PC-9 (cell line): Measurements from ENCODE around the gene METAP2.

Experiments used
- EZH2 ChIP-seq: fragments of 200-600 bp; sonication (generic); IDR thresholded peaks from 2 replicates; pipeline ENCODE4 v1.8.0; 2017; ENCODE audit warnings: antibody characterized with exemption, low read depth
- TF ChIP-seq, protein P1 (sequence below): fragments of 200-600 bp; sonication (generic); conservative IDR thresholded peaks from 2 replicates; pipeline ENCODE4 v1.6.1; 2017; ENCODE audit warnings: mixed run types, antibody characterized with exemption, mild to moderate bottlenecking, moderate library complexity

DNA sequence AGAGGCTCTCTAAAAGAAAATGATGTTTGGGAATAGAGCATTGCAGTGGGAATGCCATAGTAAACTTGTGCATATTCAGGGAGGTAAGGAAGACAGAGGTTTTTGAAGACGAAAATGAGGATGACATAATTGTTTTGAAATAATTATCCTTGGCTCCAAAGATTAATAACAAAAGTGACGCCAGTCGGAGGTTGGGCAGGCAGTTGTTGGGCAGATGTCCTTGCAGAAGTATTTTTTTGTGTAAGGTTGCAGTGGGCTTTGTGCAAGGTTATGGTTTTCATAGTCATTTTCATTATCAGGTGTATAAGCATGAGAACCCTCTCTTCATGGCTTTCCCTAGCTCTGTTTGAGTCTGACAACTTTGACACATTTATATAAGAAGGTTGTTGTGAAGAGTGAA is 35.3 kb downstream of the METAP2 start:
- no peak for TF ChIP-seq EZH2
- TF ChIP-seq, protein P1, sequence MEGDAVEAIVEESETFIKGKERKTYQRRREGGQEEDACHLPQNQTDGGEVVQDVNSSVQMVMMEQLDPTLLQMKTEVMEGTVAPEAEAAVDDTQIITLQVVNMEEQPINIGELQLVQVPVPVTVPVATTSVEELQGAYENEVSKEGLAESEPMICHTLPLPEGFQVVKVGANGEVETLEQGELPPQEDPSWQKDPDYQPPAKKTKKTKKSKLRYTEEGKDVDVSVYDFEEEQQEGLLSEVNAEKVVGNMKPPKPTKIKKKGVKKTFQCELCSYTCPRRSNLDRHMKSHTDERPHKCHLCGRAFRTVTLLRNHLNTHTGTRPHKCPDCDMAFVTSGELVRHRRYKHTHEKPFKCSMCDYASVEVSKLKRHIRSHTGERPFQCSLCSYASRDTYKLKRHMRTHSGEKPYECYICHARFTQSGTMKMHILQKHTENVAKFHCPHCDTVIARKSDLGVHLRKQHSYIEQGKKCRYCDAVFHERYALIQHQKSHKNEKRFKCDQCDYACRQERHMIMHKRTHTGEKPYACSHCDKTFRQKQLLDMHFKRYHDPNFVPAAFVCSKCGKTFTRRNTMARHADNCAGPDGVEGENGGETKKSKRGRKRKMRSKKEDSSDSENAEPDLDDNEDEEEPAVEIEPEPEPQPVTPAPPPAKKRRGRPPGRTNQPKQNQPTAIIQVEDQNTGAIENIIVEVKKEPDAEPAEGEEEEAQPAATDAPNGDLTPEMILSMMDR, result no peak
